GM10266 (cell line): Measurements from ENCODE around the gene GRPR.
"Not testable (repeated sequence)": the region's sequence is repeated elsewhere in the genome, so short reads cannot be mapped to it uniquely, and the experiment has no call there.

Experiments
- DNase-seq: peaks from one replicate; pipeline ENCODE4 v3.0.0; 2012; ENCODE audit errors: extremely low spot score
- CTCF ChIP-seq: IDR thresholded peaks from 2 replicates; pipeline ENCODE4 v1.5.1; 2012; ENCODE audit warnings: mild to moderate bottlenecking, low read depth; ENCODE audit not compliant: control insufficient read depth, insufficient read depth; ENCODE audit errors: missing control alignments

Gene GRPR

GRCh38 chrX:16143968-16144367, 20.6 kb downstream of the GRPR start:
- DNase-seq = no peak
- TF ChIP-seq CTCF = no peak

- TF ChIP-seq CTCF = no peak
- DNase-seq = no peak
These were observed 21.1 kb downstream of the GRPR start for GRCh38 chrX:16144420-16144819.

- DNase-seq = not testable (repeated sequence)
These were observed 21.7 kb downstream of the GRPR start for GRCh38 chrX:16145093-16145492.

GRCh38 chrX:16145656-16146055, 22.3 kb downstream of the GRPR start:
- TF ChIP-seq CTCF = no peak
- DNase-seq = no peak

GRCh38 chrX:16148896-16149295, 25.5 kb downstream of the GRPR start:
- no peak for TF ChIP-seq CTCF

GRCh38 chrX:16155581-16156096, 32.3 kb downstream of the GRPR start:
- DNase-seq = no peak
- TF ChIP-seq CTCF = no peak

More at GRCh38 chrX:16148896-16149295, 25.5 kb downstream of the GRPR start:
- DNase-seq = no peak

GRCh38 chrX:16156692-16157331, 33.4 kb downstream of the GRPR start:
- TF ChIP-seq CTCF = no peak
- DNase-seq = no peak

GRCh38 chrX:16160729-16161128, 37.4 kb downstream of the GRPR start:
- no peak for DNase-seq

GRCh38 chrX:16161173-16161572, 37.8 kb downstream of the GRPR start:
- not testable (repeated sequence) for DNase-seq

More at GRCh38 chrX:16160729-16161128, 37.4 kb downstream of the GRPR start:
- TF ChIP-seq CTCF = no peak
